GM19438 (cell line): Measurements from ENCODE around the gene PLCE1.

Experiments used
- ATAC-seq: cut with Tn5 transposase; IDR thresholded peaks from one replicate; pipeline ENCODE4 v1.9.1; 2021; ENCODE audit warnings: low read depth; ENCODE audit not compliant: unreplicated experiment

PLCE1 gene

GRCh38 chr10:93992400-93993030 is 1.2 kb upstream of the PLCE1 start:
- no peak for ATAC-seq

DNA sequence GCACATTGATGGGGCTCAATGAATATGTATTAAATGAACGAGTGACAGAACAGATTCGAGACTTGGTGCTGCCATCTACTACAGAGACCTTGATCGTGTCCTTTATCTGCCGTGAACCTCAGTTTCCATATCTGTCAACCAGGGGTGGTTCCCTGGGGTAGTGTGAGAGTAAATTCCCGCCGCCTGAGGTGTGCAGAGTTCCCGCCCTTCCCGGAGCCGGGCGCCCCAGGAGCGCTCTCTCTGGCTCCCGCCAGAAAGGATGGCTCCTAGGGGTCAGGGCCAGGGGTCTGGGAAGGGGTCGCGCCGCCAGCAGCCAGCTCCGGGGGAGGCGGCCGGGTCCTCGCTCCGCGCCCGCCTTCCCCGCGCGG is 333 bp upstream of the PLCE1 start:
- ATAC-seq, result no peak

DNA sequence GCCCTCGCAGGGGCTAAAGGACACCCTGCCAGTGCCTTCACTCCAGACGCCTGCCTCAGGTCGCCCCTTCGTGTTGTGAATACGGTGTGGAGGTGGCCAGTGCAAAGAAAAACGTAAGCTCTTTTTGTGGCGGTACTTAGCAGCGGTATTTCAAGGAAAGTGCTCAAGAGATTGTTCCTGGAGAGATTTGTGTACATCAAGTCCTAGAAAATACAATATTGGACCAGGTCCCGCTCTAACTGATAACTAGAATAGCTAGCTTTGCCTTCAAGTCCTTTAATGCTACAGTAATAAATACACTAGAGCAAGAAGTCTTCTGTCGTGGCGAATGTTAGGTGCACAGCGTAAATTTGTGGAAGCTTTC is 689 bp downstream of the PLCE1 start:
- ATAC-seq, result no peak

DNA sequence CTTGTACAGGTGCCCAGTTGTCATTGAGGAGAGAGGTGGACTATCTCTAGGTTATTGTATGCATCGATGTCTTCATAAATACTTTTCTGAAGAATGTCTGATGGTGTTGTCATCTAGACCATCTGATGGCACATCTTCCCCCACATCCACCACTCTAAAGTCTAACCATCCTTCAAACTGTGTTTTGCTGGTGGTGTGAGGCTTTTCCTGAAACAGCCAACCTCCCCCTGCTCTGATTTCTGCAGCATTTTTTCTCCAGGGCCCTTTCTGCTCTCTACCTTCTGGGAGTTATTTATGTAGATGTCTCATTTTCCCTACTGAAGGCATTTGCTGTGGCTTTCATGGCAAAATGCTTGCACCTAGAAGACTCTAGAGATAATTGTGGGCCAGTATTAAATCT is 1.5 kb downstream of the PLCE1 start:
- no peak for ATAC-seq

- ATAC-seq, result no peak
Observed at GRCh38 chr10:93995598-93996271, 2.0 kb downstream of the PLCE1 start.

DNA sequence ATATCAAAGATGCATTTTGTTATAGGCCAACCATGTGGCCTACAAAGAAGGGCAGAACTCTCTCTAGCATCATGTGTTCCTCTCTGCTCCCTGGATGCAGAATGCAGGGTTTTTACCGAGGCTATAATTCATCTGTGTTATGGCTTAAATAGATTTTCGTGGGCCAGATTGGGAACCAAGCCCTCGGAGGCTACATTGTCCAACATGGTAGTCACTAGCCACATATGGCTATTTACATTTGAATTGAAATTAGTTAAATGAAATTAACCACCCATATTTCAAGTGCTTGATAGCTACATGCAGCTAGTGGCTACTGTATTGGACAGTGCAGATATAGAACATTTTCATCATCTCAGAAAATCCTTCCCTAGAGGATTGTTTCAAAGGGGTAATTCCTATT is 2.8 kb downstream of the PLCE1 start:
- no peak for ATAC-seq

- ATAC-seq, result no peak
Observed at GRCh38 chr10:93997546-93997945, 3.8 kb downstream of the PLCE1 start.

GRCh38 chr10:93999401-93999851 is 5.7 kb downstream of the PLCE1 start:
- ATAC-seq, result no peak

DNA sequence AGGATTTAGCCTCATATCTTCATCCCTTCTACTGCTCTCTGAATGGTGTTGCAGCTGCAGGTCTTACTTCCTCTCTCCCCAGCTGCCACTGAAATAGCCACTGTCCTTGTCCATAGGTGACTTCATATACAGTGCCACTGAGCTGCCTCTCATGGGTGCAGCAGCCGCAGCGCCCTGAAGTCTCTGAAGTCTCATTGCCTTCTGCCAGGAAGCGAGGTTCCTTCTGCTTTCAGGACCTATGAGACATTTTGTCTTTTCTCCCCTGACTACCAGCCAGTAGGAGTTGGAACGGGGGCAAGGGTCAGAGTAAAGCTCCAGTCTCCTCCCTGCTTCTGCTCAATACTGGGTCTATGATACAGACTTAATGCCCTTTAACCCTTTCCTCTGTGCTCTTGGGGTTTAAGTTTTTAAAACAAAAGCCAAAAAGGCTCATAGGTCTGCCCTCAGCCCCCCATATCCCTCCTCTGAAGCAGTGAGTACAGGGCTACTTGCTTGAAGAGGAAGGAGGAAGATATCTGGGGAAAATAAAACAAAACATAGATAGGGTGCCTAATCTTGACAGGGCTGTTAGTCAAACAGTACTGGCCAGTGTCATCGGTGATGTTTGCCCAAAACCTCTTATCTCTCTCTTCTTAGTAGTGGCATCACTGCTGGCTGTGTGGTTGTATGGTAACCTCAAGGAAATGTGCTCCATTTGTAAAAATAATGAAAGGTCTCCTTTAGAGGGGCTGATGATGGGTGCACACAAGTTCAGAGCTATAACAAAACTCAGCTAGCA is 7.1 kb downstream of the PLCE1 start:
- ATAC-seq, result no peak

- no peak for ATAC-seq
Observed at GRCh38 chr10:94001416-94001810, 7.7 kb downstream of the PLCE1 start.

DNA sequence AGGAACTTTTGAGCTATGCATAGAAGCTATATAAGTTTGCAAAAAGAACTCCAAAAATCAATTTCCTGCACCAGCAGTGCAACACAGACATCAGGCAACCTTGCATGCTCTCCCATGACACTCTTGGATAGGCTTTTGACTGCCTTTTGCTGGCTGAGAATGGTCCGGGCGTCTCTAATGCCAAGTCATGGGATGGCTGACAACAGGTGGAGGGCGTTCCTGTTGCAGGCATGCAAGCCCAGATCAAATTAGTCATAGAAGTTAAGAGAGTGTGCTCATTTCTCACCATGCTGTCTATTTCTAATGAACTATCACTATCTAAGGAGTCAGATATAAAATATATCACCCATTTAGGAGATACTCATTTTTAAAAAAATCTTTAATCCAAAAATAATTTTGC is 8.4 kb downstream of the PLCE1 start:
- no peak for ATAC-seq

DNA sequence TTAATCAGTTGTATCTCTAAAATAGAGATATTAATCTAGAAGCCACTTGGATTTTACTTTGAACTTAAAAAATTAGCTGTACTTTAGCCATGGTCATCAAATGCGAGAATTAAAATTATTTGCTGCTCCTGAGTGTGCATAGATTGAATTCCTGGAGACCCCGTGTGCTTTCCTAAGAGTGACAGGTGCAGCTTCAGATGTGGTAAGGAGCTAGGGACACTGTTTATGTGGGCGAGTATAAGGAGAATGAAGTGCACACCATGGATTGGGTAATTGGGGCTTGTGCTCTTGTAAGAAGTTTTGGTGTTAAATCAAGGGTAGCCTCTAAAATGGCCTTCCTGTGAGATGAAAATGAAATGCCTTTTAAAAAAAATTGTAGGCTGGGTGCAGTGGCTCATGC is 9.8 kb downstream of the PLCE1 start:
- no peak for ATAC-seq

GRCh38 chr10:94005050-94005449 is 11.3 kb downstream of the PLCE1 start:
- ATAC-seq, result no peak

- no peak for ATAC-seq
Observed at GRCh38 chr10:94006591-94007550, 13.1 kb downstream of the PLCE1 start.

GRCh38 chr10:94008526-94008925 is 14.8 kb downstream of the PLCE1 start:
- ATAC-seq, result no peak

DNA sequence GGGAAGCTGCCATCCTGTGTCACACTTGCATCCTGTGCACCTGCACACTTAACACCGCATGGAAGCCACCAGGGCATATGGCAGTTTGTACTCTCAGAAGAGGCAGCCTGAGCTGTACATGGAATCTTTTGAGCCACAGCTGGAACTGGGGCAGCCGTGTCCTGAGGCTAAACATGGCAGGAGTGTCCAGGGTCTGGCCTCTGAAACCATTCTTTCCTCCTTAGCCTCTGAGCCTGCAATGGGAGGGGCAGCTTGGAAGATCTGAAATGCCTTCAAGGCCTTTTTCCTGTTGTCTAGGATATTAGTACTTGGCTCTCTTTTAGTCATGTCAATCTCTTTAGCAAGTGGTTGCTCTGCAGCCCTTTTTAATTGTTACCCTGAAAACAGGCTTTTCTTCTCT is 16.4 kb downstream of the PLCE1 start:
- ATAC-seq, result no peak

GRCh38 chr10:94010886-94011285 is 17.2 kb downstream of the PLCE1 start:
- ATAC-seq, result no peak

GRCh38 chr10:94011296-94011695 is 17.6 kb downstream of the PLCE1 start:
- ATAC-seq, result no peak

GRCh38 chr10:94012834-94013233 is 19.1 kb downstream of the PLCE1 start:
- ATAC-seq, result no peak

GRCh38 chr10:94013331-94013760 is 19.6 kb downstream of the PLCE1 start:
- ATAC-seq, result no peak

DNA sequence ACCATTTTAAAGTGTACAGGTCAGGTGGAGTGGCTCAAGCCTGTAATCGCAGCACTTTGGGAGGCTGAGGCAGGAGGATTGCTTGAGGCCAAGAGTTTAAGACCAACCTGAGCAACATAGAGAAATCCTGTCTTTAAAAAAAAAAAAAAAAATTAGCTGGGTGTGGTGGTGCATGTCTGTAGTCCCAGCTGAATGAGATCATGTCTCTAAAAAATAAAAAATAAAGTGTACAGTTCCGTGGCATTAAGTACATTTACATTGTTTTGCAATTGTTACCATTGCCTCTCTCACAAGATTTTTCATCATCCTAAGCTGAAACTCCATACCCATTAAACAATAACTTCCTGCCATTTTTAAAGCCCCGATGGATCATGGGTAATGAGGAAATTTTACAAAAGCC is 20.6 kb downstream of the PLCE1 start:
- no peak for ATAC-seq
